SW480 (cell line): ENCODE data around the gene LEMD1.
"Not testable (repeated sequence)": the region's sequence is repeated elsewhere in the genome, so short reads cannot be mapped to it uniquely, and the experiment has no call there.

Experiments
- DNase-seq: peaks from one replicate; pipeline ENCODE4 v3.0.0-alpha.2; 2016; ENCODE audit warnings: low spot score

The LEMD1 gene

GRCh38 chr1:205380882-205381281 lies 41.0 kb downstream of the LEMD1 start:
- no peak for DNase-seq

GRCh38 chr1:205379056-205379455 lies 42.8 kb downstream of the LEMD1 start:
- no peak for DNase-seq

- no peak for DNase-seq
These were observed 44.5 kb downstream of the LEMD1 start for GRCh38 chr1:205377355-205377754.

GRCh38 chr1:205376739-205377138 lies 45.1 kb downstream of the LEMD1 start:
- peak; percentile 25 for DNase-seq

- DNase-seq = peak; percentile 55
These were observed 45.9 kb downstream of the LEMD1 start for GRCh38 chr1:205375835-205376545.

GRCh38 chr1:205374210-205375078 lies 47.4 kb downstream of the LEMD1 start:
- DNase-seq = peak; percentile 18

GRCh38 chr1:205373798-205374175 lies 48.1 kb downstream of the LEMD1 start:
- no peak for DNase-seq

- no peak for DNase-seq
These were observed 48.6 kb downstream of the LEMD1 start for GRCh38 chr1:205373022-205373797.

- no peak for DNase-seq
These were observed 49.8 kb downstream of the LEMD1 start for GRCh38 chr1:205371871-205372660.

- DNase-seq = no peak
These were observed 51.1 kb downstream of the LEMD1 start for GRCh38 chr1:205370780-205371179.

GRCh38 chr1:205369701-205370123 lies 52.1 kb downstream of the LEMD1 start:
- DNase-seq = no peak

- no peak for DNase-seq
These were observed 53.4 kb downstream of the LEMD1 start for GRCh38 chr1:205368478-205368877.

- DNase-seq = no peak
These were observed 55.9 kb downstream of the LEMD1 start for GRCh38 chr1:205365945-205366463.

- not testable (repeated sequence) for DNase-seq
These were observed 56.8 kb downstream of the LEMD1 start for GRCh38 chr1:205365086-205365485.

- DNase-seq = no peak
These were observed 61.0 kb downstream of the LEMD1 start for GRCh38 chr1:205360891-205361290.

- DNase-seq = no peak
These were observed 61.9 kb downstream of the LEMD1 start for GRCh38 chr1:205359771-205360565.

GRCh38 chr1:205358579-205358978 lies 63.3 kb downstream of the LEMD1 start:
- no peak for DNase-seq

GRCh38 chr1:205357567-205357966 lies 64.3 kb downstream of the LEMD1 start:
- no peak for DNase-seq

- no peak for DNase-seq
These were observed 65.3 kb downstream of the LEMD1 start, which contains the start of gene KLHDC8A for GRCh38 chr1:205356440-205357139. TSS of gene KLHDC8A (minus strand) at chr1:205356922. CDS start at chr1:205343604, 13,318 bp downstream.

GRCh38 chr1:205355075-205355453 lies 66.8 kb downstream of the LEMD1 start:
- no peak for DNase-seq
